ENCODE results near the gene PDIA5.

DNA sequence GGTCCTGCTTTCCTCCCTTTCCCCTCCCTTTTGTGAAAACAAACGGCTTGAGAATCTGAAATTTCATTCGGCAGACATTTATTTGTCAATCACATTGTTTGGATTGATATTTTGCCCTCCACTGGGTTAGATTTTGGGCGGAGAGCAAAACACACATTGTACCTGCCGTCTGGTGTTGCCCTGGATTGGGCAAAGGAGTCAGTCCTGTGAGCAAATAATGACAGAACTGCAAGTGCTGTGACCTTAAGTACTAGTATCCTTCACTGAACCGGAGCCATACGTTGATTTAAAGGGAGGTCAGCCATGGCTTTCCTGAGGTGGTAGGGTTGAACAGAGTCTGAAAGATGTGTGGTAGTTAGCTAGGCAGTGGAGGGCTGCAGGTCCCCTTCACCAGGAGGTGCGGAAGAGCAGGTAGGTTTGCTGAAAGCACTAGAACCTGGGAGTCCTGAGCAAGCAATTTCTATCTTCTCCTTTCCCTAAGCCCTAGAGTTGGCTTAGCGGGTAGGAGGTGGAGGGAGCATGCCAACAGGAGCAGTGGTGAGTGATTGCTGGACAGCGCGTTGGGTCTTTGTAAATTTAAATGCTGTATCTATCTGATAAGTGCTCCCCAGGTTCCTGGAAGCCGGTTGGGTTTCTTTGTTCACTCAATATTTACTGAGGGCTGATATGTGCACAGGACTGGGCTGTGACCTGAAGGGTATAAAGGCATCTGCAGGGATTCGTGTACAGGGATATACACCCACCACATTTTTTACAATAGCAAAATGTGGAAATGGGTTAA lies 2.0 kb downstream of the PDIA5 start:
- TF ChIP-seq CTCF (conservative IDR thresholded peaks at IDR 0.05; ENCODE audit: low read depth, low read length) = no peak
- TF ChIP-seq, protein P1, sequence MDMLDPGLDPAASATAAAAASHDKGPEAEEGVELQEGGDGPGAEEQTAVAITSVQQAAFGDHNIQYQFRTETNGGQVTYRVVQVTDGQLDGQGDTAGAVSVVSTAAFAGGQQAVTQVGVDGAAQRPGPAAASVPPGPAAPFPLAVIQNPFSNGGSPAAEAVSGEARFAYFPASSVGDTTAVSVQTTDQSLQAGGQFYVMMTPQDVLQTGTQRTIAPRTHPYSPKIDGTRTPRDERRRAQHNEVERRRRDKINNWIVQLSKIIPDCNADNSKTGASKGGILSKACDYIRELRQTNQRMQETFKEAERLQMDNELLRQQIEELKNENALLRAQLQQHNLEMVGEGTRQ (IDR thresholded peaks at IDR 0.05; ENCODE audit: low read depth, low read length) = no peak
- TF ChIP-seq CEBPB (IDR thresholded peaks at IDR 0.05; ENCODE audit: low read depth, low read length) = no peak
- TF ChIP-seq FOS (IDR thresholded peaks at IDR 0.05; ENCODE audit: low read depth, low read length) = no peak
- no peak for TF ChIP-seq BHLHE40 (IDR thresholded peaks at IDR 0.05; ENCODE audit: low read depth, low read length)
- no peak for TF ChIP-seq POLR2A (IDR thresholded peaks at IDR 0.05; ENCODE audit: low read depth, low read length)
- no peak for TF ChIP-seq MAZ (IDR thresholded peaks at IDR 0.05; ENCODE audit: borderline replicate concordance, low read depth, low read length)
- TF ChIP-seq, protein P2, sequence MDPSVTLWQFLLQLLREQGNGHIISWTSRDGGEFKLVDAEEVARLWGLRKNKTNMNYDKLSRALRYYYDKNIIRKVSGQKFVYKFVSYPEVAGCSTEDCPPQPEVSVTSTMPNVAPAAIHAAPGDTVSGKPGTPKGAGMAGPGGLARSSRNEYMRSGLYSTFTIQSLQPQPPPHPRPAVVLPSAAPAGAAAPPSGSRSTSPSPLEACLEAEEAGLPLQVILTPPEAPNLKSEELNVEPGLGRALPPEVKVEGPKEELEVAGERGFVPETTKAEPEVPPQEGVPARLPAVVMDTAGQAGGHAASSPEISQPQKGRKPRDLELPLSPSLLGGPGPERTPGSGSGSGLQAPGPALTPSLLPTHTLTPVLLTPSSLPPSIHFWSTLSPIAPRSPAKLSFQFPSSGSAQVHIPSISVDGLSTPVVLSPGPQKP (IDR thresholded peaks at IDR 0.05; ENCODE audit: borderline replicate concordance, low read depth, low read length) = no peak
- TF ChIP-seq MXI1 (IDR thresholded peaks at IDR 0.05; ENCODE audit: borderline replicate concordance, low read depth, low read length) = no peak
- TF ChIP-seq NFE2L2 (IDR thresholded peaks at IDR 0.05; ENCODE audit: low read depth, low read length) = no peak
- no peak for TF ChIP-seq RAD21 (IDR thresholded peaks at IDR 0.05; ENCODE audit: low read length)
- TF ChIP-seq SMC3 (IDR thresholded peaks at IDR 0.05; ENCODE audit: low read depth, low read length) = no peak
- TF ChIP-seq MAFK (IDR thresholded peaks at IDR 0.05; ENCODE audit: low read depth, low read length) = no peak
